Measurements from ENCODE around the gene ANAPC13.

- TF ChIP-seq CTCF (conservative IDR thresholded peaks at IDR 0.05; ENCODE audit: low read depth, low read length) (no peak), EZH2 (IDR thresholded peaks at IDR 0.05; ENCODE audit: borderline replicate concordance, low read depth, low read length, poor library complexity, severe bottlenecking) (no peak)
Observed at GRCh38 chr3:134487406-134487805, 1.6 kb upstream of the ANAPC13 start.

All from A673 (cell line).